ENCODE measurements around the gene MBL2. TPM values are rescaled to one million over a fixed set of nuclear protein-coding genes. Genes with fewer than 3 reads are reported as not detected.

MBL2 gene
- polyA plus RNA-seq, 1 of the 3 experiments (the other 2 are of a cell fraction): not detected

DNA sequence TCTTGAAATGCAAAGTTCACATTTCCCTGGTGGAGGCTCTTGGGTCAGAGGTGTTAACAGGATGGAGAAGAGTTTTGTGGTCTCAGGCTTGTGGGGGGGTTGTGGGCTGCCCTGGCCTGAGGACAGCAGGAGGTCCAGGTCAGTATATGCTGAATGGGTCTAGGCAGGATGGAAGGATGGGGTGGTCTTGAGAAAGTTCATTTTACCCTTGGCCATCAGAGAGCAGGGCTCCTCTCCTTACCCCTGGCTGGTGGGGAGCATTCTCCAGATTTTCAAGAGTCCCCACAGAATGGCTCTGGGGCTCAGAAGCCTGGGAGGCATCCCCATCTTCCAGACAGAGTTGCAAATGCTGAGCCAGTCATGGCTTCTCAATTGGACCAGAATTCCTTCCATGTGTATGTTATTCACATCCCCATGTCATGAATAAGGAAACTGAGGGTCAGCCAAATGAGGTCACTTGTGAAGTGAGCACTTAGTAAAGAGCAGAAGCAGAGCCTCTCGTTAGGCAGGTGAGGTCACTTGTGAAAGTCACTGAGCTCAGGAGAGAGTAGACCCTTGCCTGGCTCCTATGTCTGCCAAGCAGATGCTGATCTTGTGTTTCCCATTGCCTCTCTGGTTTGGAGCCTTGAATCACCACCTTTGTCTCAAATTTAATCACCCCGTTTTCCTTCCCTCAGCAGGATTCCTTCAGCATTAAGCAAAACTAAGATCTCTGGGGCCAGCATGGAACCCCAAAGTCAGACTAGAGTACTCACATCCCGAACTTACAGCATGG, 33.0 kb downstream of the MBL2 start:
- H2AFZ ChIP-seq (ENCODE audit: low read depth): no peak overlapping the region
- H3K4me1 ChIP-seq (ENCODE audit: control insufficient read depth in 1 of 2, insufficient read depth in 2 of 2, low read depth in 1 of 2, low read length in 1 of 2): peaks cover 0 to 6% of the 10 kb centered on the region in 2 experiments; a peak in 1 of 4 replicates
- H3F3A ChIP-seq (replicated peaks; ENCODE audit: insufficient read depth): no peaks in the 10 kb centered on the region
- H3K9me3 ChIP-seq: no peaks in the 10 kb centered on the region
- H3K27me3 ChIP-seq (ENCODE audit: insufficient read depth): no peaks in the 10 kb centered on the region
- H3K79me2 ChIP-seq (ENCODE audit: insufficient read depth): no peaks in the 10 kb centered on the region
- H3K36me3 ChIP-seq (replicated peaks in 1 of 2; ENCODE audit: control insufficient read depth in 1 of 2, insufficient read depth in 2 of 2, low read length in 1 of 2): no peaks in the 10 kb centered on the region
- H3K9ac ChIP-seq: no peak overlapping the region
- TF ChIP-seq SMC3 (IDR thresholded peaks at IDR 0.05; ENCODE audit: low read depth, low read length): no peak
- TF ChIP-seq USF2 (IDR thresholded peaks at IDR 0.05; ENCODE audit: borderline replicate concordance, low read depth, low read length): no peak
- no peak for TF ChIP-seq EP300 (IDR thresholded peaks at IDR 0.05; ENCODE audit: borderline replicate concordance in 1 of 2, low read depth in 1 of 2, low read length in 1 of 2)
- TF ChIP-seq JUND (IDR thresholded peaks at IDR 0.05): no peak
- no peak for TF ChIP-seq GATA2 (CRISPR knock-in tag; IDR thresholded peaks at IDR 0.05)
- TF ChIP-seq RXRA (IDR thresholded peaks at IDR 0.05; ENCODE audit: borderline replicate concordance, low read depth): no peak
- TF ChIP-seq GABPA (IDR thresholded peaks at IDR 0.05; ENCODE audit: low read depth): no peak
- no peak for TF ChIP-seq MXI1 (IDR thresholded peaks at IDR 0.05; ENCODE audit: low read depth, low read length)
- TF ChIP-seq RFX5 (IDR thresholded peaks at IDR 0.05; ENCODE audit: low read length): no peak
- no peak for TF ChIP-seq TAF1 (IDR thresholded peaks at IDR 0.05; ENCODE audit: borderline replicate concordance, low read depth, low read length)
- WGBS (ENCODE audit: low lambda C conversion rate): 34% methylated on average over 3 of the region's 3 CpGs
- no peak overlapping the region for H3K4me2 ChIP-seq
- no peak overlapping the region for H3K4me3 ChIP-seq (ENCODE audit: low read depth in 2 of 2, low read length in 1 of 2)
- CTCF ChIA-PET: interaction anchor here (0.8 to 2.1 kb wide), 7 partner anchors 9 to 432 kb away, joined by 3 to 10 read pairs (median 4); partner anchors contain the start of gene MBL2
- no peak overlapping the region for H3K27ac ChIP-seq (ENCODE audit: low read depth in 2 of 2, low read length in 1 of 2)
- H3K9me2 ChIP-seq: no peaks in the 10 kb centered on the region
- H4K20me1 ChIP-seq (ENCODE audit: insufficient read depth): no peaks in the 10 kb centered on the region
- no peak for DNase-seq
- POLR2A ChIA-PET: no interaction called here

- TF ChIP-seq TCF12 (IDR thresholded peaks at IDR 0.05) (no peak), ELF1 (IDR thresholded peaks at IDR 0.05) (no peak), RCOR1 (IDR thresholded peaks at IDR 0.05; ENCODE audit: low read length) (no peak), GATA2 (CRISPR knock-in tag; IDR thresholded peaks at IDR 0.05) (no peak), USF2 (IDR thresholded peaks at IDR 0.05; ENCODE audit: borderline replicate concordance, low read depth, low read length) (no peak), MAX (IDR thresholded peaks at IDR 0.05; ENCODE audit: low read depth) (no peak), NRF1 (IDR thresholded peaks at IDR 0.05; ENCODE audit: low read depth, low read length) (no peak), JUND (IDR thresholded peaks at IDR 0.05) (no peak), TAF1 (IDR thresholded peaks at IDR 0.05; ENCODE audit: borderline replicate concordance, low read depth, low read length) (no peak), CTCF (IDR thresholded peaks at IDR 0.05) (no peak)
- TF ChIP-seq, protein P1, sequence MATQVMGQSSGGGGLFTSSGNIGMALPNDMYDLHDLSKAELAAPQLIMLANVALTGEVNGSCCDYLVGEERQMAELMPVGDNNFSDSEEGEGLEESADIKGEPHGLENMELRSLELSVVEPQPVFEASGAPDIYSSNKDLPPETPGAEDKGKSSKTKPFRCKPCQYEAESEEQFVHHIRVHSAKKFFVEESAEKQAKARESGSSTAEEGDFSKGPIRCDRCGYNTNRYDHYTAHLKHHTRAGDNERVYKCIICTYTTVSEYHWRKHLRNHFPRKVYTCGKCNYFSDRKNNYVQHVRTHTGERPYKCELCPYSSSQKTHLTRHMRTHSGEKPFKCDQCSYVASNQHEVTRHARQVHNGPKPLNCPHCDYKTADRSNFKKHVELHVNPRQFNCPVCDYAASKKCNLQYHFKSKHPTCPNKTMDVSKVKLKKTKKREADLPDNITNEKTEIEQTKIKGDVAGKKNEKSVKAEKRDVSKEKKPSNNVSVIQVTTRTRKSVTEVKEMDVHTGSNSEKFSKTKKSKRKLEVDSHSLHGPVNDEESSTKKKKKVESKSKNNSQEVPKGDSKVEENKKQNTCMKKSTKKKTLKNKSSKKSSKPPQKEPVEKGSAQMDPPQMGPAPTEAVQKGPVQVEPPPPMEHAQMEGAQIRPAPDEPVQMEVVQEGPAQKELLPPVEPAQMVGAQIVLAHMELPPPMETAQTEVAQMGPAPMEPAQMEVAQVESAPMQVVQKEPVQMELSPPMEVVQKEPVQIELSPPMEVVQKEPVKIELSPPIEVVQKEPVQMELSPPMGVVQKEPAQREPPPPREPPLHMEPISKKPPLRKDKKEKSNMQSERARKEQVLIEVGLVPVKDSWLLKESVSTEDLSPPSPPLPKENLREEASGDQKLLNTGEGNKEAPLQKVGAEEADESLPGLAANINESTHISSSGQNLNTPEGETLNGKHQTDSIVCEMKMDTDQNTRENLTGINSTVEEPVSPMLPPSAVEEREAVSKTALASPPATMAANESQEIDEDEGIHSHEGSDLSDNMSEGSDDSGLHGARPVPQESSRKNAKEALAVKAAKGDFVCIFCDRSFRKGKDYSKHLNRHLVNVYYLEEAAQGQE (IDR thresholded peaks at IDR 0.05; ENCODE audit: low read depth, low read length): no peak
- Histone ChIP-seq H3F3A (replicated peaks; ENCODE audit: insufficient read depth) (no peaks in the 10 kb centered on the region), H3K27ac (ENCODE audit: low read depth in 2 of 2, low read length in 1 of 2) (no peak overlapping the region), H3K36me3 (replicated peaks in 1 of 2; ENCODE audit: control insufficient read depth in 1 of 2, insufficient read depth in 2 of 2, low read length in 1 of 2) (no peaks in the 10 kb centered on the region), H3K27me3 (ENCODE audit: insufficient read depth) (no peaks in the 10 kb centered on the region), H3K4me3 (ENCODE audit: low read depth in 2 of 2, low read length in 1 of 2) (no peak overlapping the region), H3K9ac (no peak overlapping the region), H3K79me2 (ENCODE audit: insufficient read depth) (no peaks in the 10 kb centered on the region), H3K4me1 (ENCODE audit: control insufficient read depth in 1 of 2, insufficient read depth in 2 of 2, low read depth in 1 of 2, low read length in 1 of 2) (peaks cover 0 to 6% of the 10 kb centered on the region in 2 experiments; a peak in 1 of 4 replicates), H3K4me2 (no peak overlapping the region), H2AFZ (ENCODE audit: low read depth) (no peak overlapping the region), H3K9me3 (no peaks in the 10 kb centered on the region), H4K20me1 (ENCODE audit: insufficient read depth) (no peaks in the 10 kb centered on the region), H3K9me2 (no peaks in the 10 kb centered on the region)
- no peak for DNase-seq
- 45% methylated on average over 5 of the region's 5 CpGs for WGBS (ENCODE audit: low lambda C conversion rate)
- ChIA-PET POLR2A (no interaction called here), CTCF (interaction anchor here (2.1 kb wide), 1 partner anchor 431 kb away, joined by 6 read pairs; no protein-coding TSS in a partner anchor)
Observed at GRCh38 chr10:52738951-52739350, 33.6 kb downstream of the MBL2 start.

Data from SK-N-SH (cell line).